ENCODE measurements around the gene INHA. TPM values are rescaled to one million over a fixed set of nuclear protein-coding genes. Genes with fewer than 3 reads are reported as not detected.

Gene INHA
- total RNA-seq, 3 donors from 2014 or later (not counting 1 experiment from before 2014, with no cell fraction given) = not detected

- H3K9me3 ChIP-seq (ENCODE audit: control insufficient read depth, insufficient read depth, low read length) = no peaks in the 10 kb centered on the region
- no peaks in the 10 kb centered on the region for H3K9me3 Mint-ChIP-seq
- TF ChIP-seq CTCF (IDR thresholded peaks at IDR 0.05) = no peak
- peak overlapping the region; percentile 95 for H3K4me3 ChIP-seq (ENCODE audit: low read length)
- intact Hi-C loops (cut with micrococcal nuclease) = no loop called here
- peaks cover 11% of the 10 kb centered on the region for H3K4me1 ChIP-seq (ENCODE audit: control insufficient read depth, insufficient read depth, low read length)
- H3K36me3 ChIP-seq (ENCODE audit: control insufficient read depth, insufficient read depth, low read length) = peaks cover 6% of the 10 kb centered on the region
- H3K27ac ChIP-seq (ENCODE audit: low read length) = peak overlapping the region; percentile 80
- ATAC-seq = no peak
- DNase-seq = no peak
- peak overlapping the region; percentile 93 to 95 for H3K27ac Mint-ChIP-seq
- H3K27me3 Mint-ChIP-seq (ENCODE audit: low read depth in 2 of 2) = peaks cover 10 to 15% of the 10 kb centered on the region in 2 donors
- peaks cover 26 to 29% of the 10 kb centered on the region in 2 donors for H3K4me1 Mint-ChIP-seq
- no peaks in the 10 kb centered on the region for H3K36me3 Mint-ChIP-seq
- peak overlapping the region; percentile 96 for H3K4me3 Mint-ChIP-seq
- 25% methylated on average over 19 of the region's 19 CpGs for WGBS (ENCODE audit: insufficient coverage)
- no peaks in the 10 kb centered on the region for H3K27me3 ChIP-seq (ENCODE audit: control insufficient read depth, insufficient read depth, low read length)
Measured at GRCh38 chr2:219596954-219597551, 24.9 kb downstream of the INHA start.

GRCh38 chr2:219597552-219598307 is 25.6 kb downstream of the INHA start, which contains the start of gene STK11IP:
TSS of gene STK11IP (plus strand) at chr2:219597857. CDS start at chr2:219598120, 263 bp downstream.
- WGBS (ENCODE audit: insufficient coverage) = under 1% methylated on average over 57 of the region's 57 CpGs
- Histone ChIP-seq H3K27ac (ENCODE audit: low read length) (peak within 1 kb of the TSS; percentile 80), H3K27me3 (ENCODE audit: control insufficient read depth, insufficient read depth, low read length) (no peaks in the 10 kb centered on the region), H3K9me3 (ENCODE audit: control insufficient read depth, insufficient read depth, low read length) (no peaks in the 10 kb centered on the region), H3K36me3 (ENCODE audit: control insufficient read depth, insufficient read depth, low read length) (peaks cover 11% of the 10 kb centered on the region), H3K4me1 (ENCODE audit: control insufficient read depth, insufficient read depth, low read length) (peaks cover 11% of the 10 kb centered on the region), H3K4me3 (ENCODE audit: low read length) (peak within 1 kb of the TSS; percentile 95)
- ATAC-seq = peak; percentile 88 to 93 (median 90)
- Mint-ChIP-seq H3K4me1 (peaks cover 26 to 29% of the 10 kb centered on the region in 2 donors), H3K9me3 (no peaks in the 10 kb centered on the region), H3K27me3 (ENCODE audit: low read depth in 2 of 2) (peaks cover 5 to 14% of the 10 kb centered on the region in 2 donors), H3K4me3 (peak within 1 kb of the TSS; percentile 96), H3K36me3 (no peaks in the 10 kb centered on the region), H3K27ac (peak within 1 kb of the TSS; percentile 93 to 95)
- intact Hi-C loops (cut with micrococcal nuclease) = loop anchor here (2.0 kb wide), 1 partner anchor 45 kb away; no protein-coding TSS in a partner anchor
- DNase-seq = peak; percentile 87 to 94
- TF ChIP-seq CTCF (IDR thresholded peaks at IDR 0.05) = no peak

GRCh38 chr2:219598308-219599078 is 26.4 kb downstream of the INHA start:
- Histone ChIP-seq H3K4me1 (ENCODE audit: control insufficient read depth, insufficient read depth, low read length) (peaks cover 11% of the 10 kb centered on the region), H3K27ac (ENCODE audit: low read length) (peak overlapping the region; percentile 80), H3K4me3 (ENCODE audit: low read length) (peak overlapping the region; percentile 95), H3K27me3 (ENCODE audit: control insufficient read depth, insufficient read depth, low read length) (no peaks in the 10 kb centered on the region), H3K36me3 (ENCODE audit: control insufficient read depth, insufficient read depth, low read length) (peaks cover 11% of the 10 kb centered on the region), H3K9me3 (ENCODE audit: control insufficient read depth, insufficient read depth, low read length) (no peaks in the 10 kb centered on the region)
- DNase-seq (no peak), ATAC-seq (no peak)
- WGBS (ENCODE audit: insufficient coverage) = 46% methylated on average over 9 of the region's 9 CpGs
- Mint-ChIP-seq H3K9me3 (no peaks in the 10 kb centered on the region), H3K36me3 (no peaks in the 10 kb centered on the region), H3K4me3 (peak overlapping the region; percentile 96), H3K27me3 (ENCODE audit: low read depth in 2 of 2) (peaks cover 2 to 7% of the 10 kb centered on the region in 2 donors), H3K4me1 (peaks cover 26 to 29% of the 10 kb centered on the region in 2 donors), H3K27ac (peak overlapping the region; percentile 93 to 95)
- no peak for TF ChIP-seq CTCF (IDR thresholded peaks at IDR 0.05)
- intact Hi-C loops (cut with micrococcal nuclease) = loop anchor here (2.0 kb wide), 1 partner anchor 46 kb away; no protein-coding TSS in a partner anchor

All from natural killer cell (primary cell).